ENCODE measurements around the gene RIMBP3C. TPM values are rescaled to one million over a fixed set of nuclear protein-coding genes. Genes with fewer than 3 reads are reported as not detected.

Gene RIMBP3C
- total and polyA plus RNA-seq, 2 of the 8 experiments (the other 6 are each of a cell fraction or from before 2014, with no cell fraction given) = 0.08 TPM; not detected in 1

GRCh38 chr22:21598302-21598701, 47.0 kb upstream of the RIMBP3C start:
- H4K8ac ChIP-seq (ENCODE audit: extremely low read depth, insufficient read depth, low read length) = no peak overlapping the region
- no peak overlapping the region for H3K4me2 ChIP-seq (ENCODE audit: insufficient read depth in 1 of 2, low read depth in 2 of 2, low read length in 2 of 2)
- no peak overlapping the region for H4K91ac ChIP-seq (replicated peaks; ENCODE audit: insufficient read length, low read length)
- POLR2A ChIA-PET (ENCODE audit: partially characterized antibody) = interaction anchor here (1.3 kb wide), 1 partner anchor 11 kb away, joined by 4 read pairs; no protein-coding TSS in a partner anchor
- no peak overlapping the region for H2BK12ac ChIP-seq (ENCODE audit: low read depth, low read length)
- no peaks in the 10 kb centered on the region for H3K27me3 ChIP-seq (replicated peaks in 1 of 4; ENCODE audit: control insufficient read depth in 3 of 4, extremely low read depth in 1 of 4, insufficient read depth in 3 of 4, low read length in 3 of 4)
- H3K56ac ChIP-seq (replicated peaks; ENCODE audit: insufficient read length, low read depth, low read length) = no peak overlapping the region
- no peak overlapping the region for H2AK5ac ChIP-seq (ENCODE audit: low read depth, low read length)
- no peak overlapping the region for H2AFZ ChIP-seq (ENCODE audit: low read length)
- H3K9ac ChIP-seq (replicated peaks in 1 of 4; ENCODE audit: extremely low read depth in 1 of 4, low read depth in 3 of 4, low read length in 3 of 4) = no peak overlapping the region
- FAIRE-seq (no peak), DNase-seq (ENCODE audit: low read depth in 1 of 2, low spot score in 2 of 2) (no peak)
- H2BK20ac ChIP-seq (ENCODE audit: low read length) = no peak overlapping the region
- TF ChIP-seq FOSL1 (IDR thresholded peaks at IDR 0.05; ENCODE audit: insufficient read depth, low read depth, low read length) (no peak), TEAD4 (IDR thresholded peaks at IDR 0.05; ENCODE audit: low read depth, low read length) (no peak), GABPA (IDR thresholded peaks at IDR 0.05; ENCODE audit: borderline replicate concordance, insufficient read depth, low read length) (no peak), RFX5 (IDR thresholded peaks at IDR 0.05; ENCODE audit: borderline replicate concordance, low read depth, low read length) (no peak), KDM5A (IDR thresholded peaks at IDR 0.05; ENCODE audit: low read length) (no peak), SAP30 (IDR thresholded peaks at IDR 0.05; ENCODE audit: insufficient read depth, insufficient replicate concordance, low read length) (no peak)
- H2BK5ac ChIP-seq (ENCODE audit: low read depth, low read length) = no peak overlapping the region
- no peak overlapping the region for H3K18ac ChIP-seq (ENCODE audit: extremely low read depth, low read length)
- no peak overlapping the region for H4K5ac ChIP-seq (ENCODE audit: insufficient read length, low read depth, low read length)
- no peak overlapping the region for H3K14ac ChIP-seq (ENCODE audit: insufficient read length)
- no peak overlapping the region for H3K4me3 ChIP-seq (ENCODE audit: extremely low read depth in 1 of 4, insufficient read depth in 2 of 4, low read depth in 3 of 4, low read length in 4 of 4)
- H3K36me3 ChIP-seq (ENCODE audit: control insufficient read depth in 2 of 4, insufficient read depth in 4 of 4, low read length in 3 of 4) = peaks cover 6 to 24% (median 16%) of the 10 kb centered on the region in 4 experiments
- no peaks in the 10 kb centered on the region for H3K4me1 ChIP-seq (replicated peaks in 1 of 4; ENCODE audit: control insufficient read depth in 3 of 4, insufficient read depth in 4 of 4, low read length in 3 of 4)
- H2BK120ac ChIP-seq (replicated peaks; ENCODE audit: low read depth, low read length) = no peak overlapping the region
- H3K23me2 ChIP-seq (ENCODE audit: low read depth, low read length) = no peaks in the 10 kb centered on the region
- H3K27ac ChIP-seq (ENCODE audit: low read depth, low read length) = no peak overlapping the region
- no peak overlapping the region for H3K4ac ChIP-seq (replicated peaks; ENCODE audit: insufficient read length, low read depth, low read length)
- CTCF ChIA-PET (ENCODE audit: partially characterized antibody) = interaction anchor here (0.6 to 2.7 kb wide), 7 partner anchors 10 to 1909 kb away, joined by 3 to 13 read pairs (median 3); partner anchors contain the start of gene SDF2L1
- H3K79me2 ChIP-seq (ENCODE audit: control insufficient read depth in 1 of 2, insufficient read depth in 2 of 2, low read length in 2 of 2) = peaks cover 5 to 85% of the 10 kb centered on the region in 2 experiments
- 96% methylated on average over 3 of the region's 3 CpGs; no CpG with 5 or more reads in 1 of the 2 experiments for WGBS, 2 experiments (ENCODE audit: extremely low coverage in 1 of 2, insufficient coverage in 1 of 2, insufficient read length in 1 of 2, insufficient replicate concordance in 2 of 2, low coverage in 1 of 2, low lambda C conversion rate in 2 of 2, missing lambda C conversion rate in 1 of 2)
- no peak overlapping the region for H3K23ac ChIP-seq (ENCODE audit: insufficient read length)
- H3K9me3 ChIP-seq (ENCODE audit: insufficient read depth in 2 of 2, low read depth in 1 of 2, low read length in 1 of 2) = no peaks in the 10 kb centered on the region
- H2BK15ac ChIP-seq (ENCODE audit: low read length) = no peak overlapping the region
- H4K20me1 ChIP-seq (replicated peaks in 1 of 2; ENCODE audit: control insufficient read depth in 1 of 2, insufficient read depth in 2 of 2, low read length in 2 of 2) = peaks cover 31 to 37% of the 10 kb centered on the region in 2 experiments
- H3K79me1 ChIP-seq (ENCODE audit: low read depth, low read length) = peaks cover 15% of the 10 kb centered on the region
